Natural killer cell (primary cell): Measurements from ENCODE around the gene VEZF1. TPM values are rescaled to one million over a fixed set of nuclear protein-coding genes. Genes with fewer than 3 reads are reported as not detected.

ENCODE experiments used
- ATAC-seq, 3 donors: fragments of 150-1000 bp in 2 of 3; fragments of 200-7000 bp in 1 of 3; cut with Tn5 transposase; 1 replicate in 1 of 3; 2 replicates in 2 of 3; pipeline ENCODE4 v1.10.0; 2021; ENCODE audit warnings: mild to moderate bottlenecking in 2 of 3, moderate library complexity in 2 of 3
- DNase-seq, 2 donors: peaks; one replicate each; pipeline versions ENCODE4 v3.0.0 to v3.0.0-alpha.2; 2013 to 2021; ENCODE audit warnings: mixed read lengths in 1 of 2
- H3K27ac ChIP-seq: one replicate; pipeline ENCODE4 v1.5.1; 2013; ENCODE audit warnings: mild to moderate bottlenecking, low read length
- H3K27me3 ChIP-seq: one replicate; pipeline ENCODE4 v1.6.1; 2013; ENCODE audit warnings: low read length; ENCODE audit not compliant: control insufficient read depth, insufficient read depth
- H3K36me3 ChIP-seq: one replicate; pipeline ENCODE4 v1.6.1; 2013; ENCODE audit warnings: low read length; ENCODE audit not compliant: control insufficient read depth, insufficient read depth
- H3K4me1 ChIP-seq: one replicate; pipeline ENCODE4 v1.6.1; 2013; ENCODE audit warnings: low read length; ENCODE audit not compliant: control insufficient read depth, insufficient read depth
- H3K4me3 ChIP-seq: one replicate; pipeline ENCODE4 v1.5.1; 2013; ENCODE audit warnings: low read length
- H3K9me3 ChIP-seq: one replicate; pipeline ENCODE4 v1.6.1; 2013; ENCODE audit warnings: low read length; ENCODE audit not compliant: control insufficient read depth, insufficient read depth
- H3K27ac Mint-ChIP-seq, 2 donors: one replicate each; pipeline ENCODE4 v1.8.0; 2022; ENCODE audit warnings: mild to moderate bottlenecking in 2 of 2, mixed read lengths in 2 of 2, moderate library complexity in 1 of 2
- H3K27me3 Mint-ChIP-seq, 2 donors: one replicate each; pipeline ENCODE4 v1.8.0; 2022; ENCODE audit warnings: low read depth in 2 of 2, mixed read lengths in 2 of 2
- H3K36me3 Mint-ChIP-seq: one replicate; pipeline ENCODE4 v1.8.0; 2022; ENCODE audit warnings: mixed read lengths
- H3K4me1 Mint-ChIP-seq, 2 donors: one replicate each; pipeline ENCODE4 v1.8.0; 2022; ENCODE audit warnings: mixed read lengths in 2 of 2
- H3K4me3 Mint-ChIP-seq: one replicate; pipeline ENCODE4 v1.8.0; 2022; ENCODE audit warnings: mild to moderate bottlenecking, moderate library complexity, mixed read lengths
- H3K9me3 Mint-ChIP-seq, 2 donors: one replicate each; pipeline ENCODE4 v1.8.0; 2022; ENCODE audit warnings: mixed read lengths in 2 of 2
- WGBS: methylation state at CpG from one replicate; pipeline ENCODE4 v1.1.7; 2013; ENCODE audit warnings: missing lambda C conversion rate; ENCODE audit not compliant: insufficient coverage; 5-methylcytosine and 5-hydroxymethylcytosine counted together
- intact Hi-C: fragments of 100-400 bp; cut with micrococcal nuclease; formaldehyde crosslinking; loops from one replicate; pipeline ENCODE4 v1.14.2; 2022
- total RNA-seq, 4 donors: library from RNA; stranded (reverse); fragments of 120-200 nt in 1 of 4; gene quantifications; one replicate each; pipeline versions ENCODE4 v1.2.3 to v1.2.4, GENCODE V29; 2013 to 2022
- TF ChIP-seq, protein P1 (sequence below): fragments of 200-600 bp; IDR thresholded peaks from one replicate; pipeline ENCODE4 v1.8.0; 2022; ENCODE audit warnings: antibody characterized with exemption

VEZF1 gene
- total RNA-seq, 3 donors from 2014 or later (not counting 1 experiment from before 2014, with no cell fraction given) = 49.8 to 64.6 (median 63.4) TPM

DNA sequence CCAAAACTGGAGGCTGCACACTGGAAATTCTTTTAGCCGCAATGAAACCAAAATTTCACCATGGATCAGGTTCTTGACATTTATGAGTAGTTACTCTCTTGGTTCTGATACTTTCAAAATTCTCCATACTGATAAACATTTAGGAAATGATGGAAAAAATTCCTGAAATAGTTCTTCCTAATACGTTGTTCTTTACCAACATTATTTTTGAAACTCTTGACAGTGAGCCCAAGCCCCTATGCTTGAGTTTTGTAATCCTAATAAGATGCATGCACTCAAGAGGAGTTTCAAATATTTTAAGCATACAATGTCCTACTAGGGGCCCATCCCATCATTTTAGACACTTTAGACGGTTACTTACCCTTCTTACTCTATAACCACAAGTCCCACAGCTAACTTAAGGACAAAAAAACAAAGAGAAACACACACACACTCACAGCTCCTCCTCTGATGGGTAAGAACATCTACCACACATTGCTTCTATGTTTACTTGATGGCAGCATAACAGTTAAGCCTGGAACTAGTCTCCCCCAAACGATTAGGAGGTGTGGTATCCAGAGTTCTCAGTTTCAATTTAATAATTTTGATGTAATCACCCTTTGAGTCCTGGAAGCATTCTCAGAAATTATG lies 3.7 kb downstream of the VEZF1 start:
- Mint-ChIP-seq H3K27ac (peak overlapping the region; percentile 27 to 53), H3K27me3 (no peaks in the 10 kb centered on the region), H3K9me3 (no peaks in the 10 kb centered on the region), H3K4me3 (peak overlapping the region; percentile 64), H3K36me3 (peaks cover 24% of the 10 kb centered on the region), H3K4me1 (peaks cover 79 to 82% of the 10 kb centered on the region in 2 donors)
- Histone ChIP-seq H3K4me1 (peaks cover 31% of the 10 kb centered on the region), H3K27ac (no peak overlapping the region), H3K9me3 (no peaks in the 10 kb centered on the region), H3K27me3 (no peaks in the 10 kb centered on the region), H3K36me3 (peaks cover 29% of the 10 kb centered on the region), H3K4me3 (no peak overlapping the region)
- TF ChIP-seq, protein P1, sequence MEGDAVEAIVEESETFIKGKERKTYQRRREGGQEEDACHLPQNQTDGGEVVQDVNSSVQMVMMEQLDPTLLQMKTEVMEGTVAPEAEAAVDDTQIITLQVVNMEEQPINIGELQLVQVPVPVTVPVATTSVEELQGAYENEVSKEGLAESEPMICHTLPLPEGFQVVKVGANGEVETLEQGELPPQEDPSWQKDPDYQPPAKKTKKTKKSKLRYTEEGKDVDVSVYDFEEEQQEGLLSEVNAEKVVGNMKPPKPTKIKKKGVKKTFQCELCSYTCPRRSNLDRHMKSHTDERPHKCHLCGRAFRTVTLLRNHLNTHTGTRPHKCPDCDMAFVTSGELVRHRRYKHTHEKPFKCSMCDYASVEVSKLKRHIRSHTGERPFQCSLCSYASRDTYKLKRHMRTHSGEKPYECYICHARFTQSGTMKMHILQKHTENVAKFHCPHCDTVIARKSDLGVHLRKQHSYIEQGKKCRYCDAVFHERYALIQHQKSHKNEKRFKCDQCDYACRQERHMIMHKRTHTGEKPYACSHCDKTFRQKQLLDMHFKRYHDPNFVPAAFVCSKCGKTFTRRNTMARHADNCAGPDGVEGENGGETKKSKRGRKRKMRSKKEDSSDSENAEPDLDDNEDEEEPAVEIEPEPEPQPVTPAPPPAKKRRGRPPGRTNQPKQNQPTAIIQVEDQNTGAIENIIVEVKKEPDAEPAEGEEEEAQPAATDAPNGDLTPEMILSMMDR = no peak
- ATAC-seq (no peak), DNase-seq (no peak)
- 38% methylated on average over 2 of the region's 4 CpGs for WGBS
- intact Hi-C loops = no loop called here

GRCh38 chr17:57983446-57983845 lies 4.6 kb downstream of the VEZF1 start:
- peak overlapping the region; percentile 27 to 53 for H3K27ac Mint-ChIP-seq
- H3K27ac ChIP-seq = no peak overlapping the region
- H3K4me1 ChIP-seq = peaks cover 24% of the 10 kb centered on the region

GRCh38 chr17:57982452-57983170 lies 5.4 kb downstream of the VEZF1 start:
- Mint-ChIP-seq H3K4me1 (peaks cover 72 to 74% of the 10 kb centered on the region in 2 donors), H3K9me3 (no peaks in the 10 kb centered on the region), H3K27ac (peak overlapping the region; percentile 43 to 75), H3K4me3 (peak overlapping the region; percentile 62), H3K36me3 (peaks cover 30% of the 10 kb centered on the region), H3K27me3 (no peaks in the 10 kb centered on the region)
- intact Hi-C loops = no loop called here
- DNase-seq (peak in 1 of 2 donors; percentile 60), ATAC-seq (peak; percentile 52 to 87 (median 84))
- H3K9me3 ChIP-seq = no peaks in the 10 kb centered on the region
- H3K4me3 ChIP-seq = no peak overlapping the region
- 79% methylated on average over 14 of the region's 14 CpGs for WGBS
- TF ChIP-seq, protein P1 = no peak
- peaks cover 47% of the 10 kb centered on the region for H3K36me3 ChIP-seq
- no peaks in the 10 kb centered on the region for H3K27me3 ChIP-seq
- no peak overlapping the region for H3K27ac ChIP-seq
- peaks cover 23% of the 10 kb centered on the region for H3K4me1 ChIP-seq

More at GRCh38 chr17:57983446-57983845, 4.6 kb downstream of the VEZF1 start:
- Mint-ChIP-seq H3K36me3 (peaks cover 30% of the 10 kb centered on the region), H3K4me3 (peak overlapping the region; percentile 64), H3K9me3 (no peaks in the 10 kb centered on the region), H3K27me3 (no peaks in the 10 kb centered on the region), H3K4me1 (peaks cover 73 to 74% of the 10 kb centered on the region in 2 donors)
- Histone ChIP-seq H3K36me3 (peaks cover 39% of the 10 kb centered on the region), H3K9me3 (no peaks in the 10 kb centered on the region), H3K4me3 (no peak overlapping the region), H3K27me3 (no peaks in the 10 kb centered on the region)
- ATAC-seq (no peak), DNase-seq (no peak)
- WGBS = 100% methylated on average over 1 of the region's 1 CpG
- TF ChIP-seq, protein P1 = no peak
- intact Hi-C loops = no loop called here
